ENCODE results near the gene LIPI.
A peak's percentile ranks its signal among the peaks of the same experiment; 100 is the strongest.
"Not testable (repeated sequence)": the region's sequence is repeated elsewhere in the genome, so short reads cannot be mapped to it uniquely, and the experiment has no call there.

The LIPI gene

GRCh38 chr21:14116080-14116481 is 94.7 kb downstream of the LIPI start:
- DNase-seq, result no peak

- DNase-seq, result no peak
Measured at GRCh38 chr21:14115646-14116045, 95.1 kb downstream of the LIPI start.

DNA sequence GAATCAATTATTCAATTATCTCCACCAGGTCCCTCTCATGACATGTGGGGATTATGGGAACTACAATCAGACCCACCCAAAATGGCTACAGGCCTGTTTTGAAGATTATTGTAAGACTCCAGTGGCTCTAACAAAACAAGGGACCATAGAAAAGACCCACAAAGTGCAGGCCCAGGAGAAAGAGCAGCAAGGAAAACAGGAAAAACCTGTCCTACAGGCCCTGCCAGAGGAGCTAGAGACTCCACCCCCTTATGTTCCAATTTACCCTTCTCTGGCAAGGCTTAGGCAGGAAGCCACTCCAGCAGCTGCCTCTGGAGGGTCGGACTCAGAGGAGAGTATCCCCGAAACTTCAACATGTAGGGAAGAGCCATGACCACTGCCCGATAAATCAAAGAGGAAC is 96.5 kb downstream of the LIPI start:
- peak; percentile 93 for DNase-seq

GRCh38 chr21:14104564-14104963 is 106.2 kb downstream of the LIPI start:
- not testable (repeated sequence) for DNase-seq

DNA sequence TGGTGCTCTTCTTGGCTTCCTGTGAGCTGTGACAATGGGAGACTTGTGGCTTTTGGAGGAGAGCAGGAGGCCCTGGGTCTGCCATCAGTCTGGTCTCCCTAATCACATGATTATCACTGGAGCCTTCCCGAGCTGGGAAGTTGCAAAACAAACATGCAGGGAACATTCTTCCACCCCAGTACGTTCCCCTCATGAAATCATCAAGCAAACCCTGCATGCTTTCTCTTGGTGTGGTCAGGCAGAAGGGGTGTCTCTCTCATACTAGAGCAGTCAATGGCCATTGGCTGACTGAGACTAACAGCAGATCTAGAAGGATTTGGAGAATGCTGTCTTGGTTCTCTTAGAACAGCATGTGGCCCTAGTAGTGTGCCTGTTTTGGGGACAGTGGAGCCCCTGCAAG is 111.2 kb downstream of the LIPI start:
- DNase-seq, result no peak

- DNase-seq, result no peak
Measured at GRCh38 chr21:14097881-14098499, 112.8 kb downstream of the LIPI start.

GRCh38 chr21:14096577-14096976 is 114.2 kb downstream of the LIPI start:
- DNase-seq, result no peak

- no peak for DNase-seq
Measured at GRCh38 chr21:14096172-14096571, 114.6 kb downstream of the LIPI start.

DNA sequence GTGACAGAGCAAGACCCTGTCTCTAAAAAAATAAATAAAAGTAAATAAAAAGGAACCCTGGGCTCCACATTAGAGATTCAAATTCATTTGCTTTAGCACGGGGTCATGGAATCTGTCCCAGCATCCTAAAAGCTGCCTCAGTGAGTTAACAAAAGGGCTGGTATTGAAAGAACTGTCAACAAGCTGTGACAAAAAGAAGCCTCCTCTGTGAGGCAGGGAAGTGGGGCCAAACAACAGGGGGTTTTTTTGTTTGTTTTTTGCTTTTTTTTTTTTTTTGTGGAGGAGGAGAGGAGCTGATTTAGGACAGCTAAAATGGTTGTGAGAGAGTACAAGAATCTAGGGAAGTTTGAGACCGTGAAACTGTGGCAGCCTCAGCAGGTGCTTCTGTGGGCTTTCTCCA is 115.7 kb downstream of the LIPI start:
- DNase-seq, result no peak

- DNase-seq, result no peak
Measured at GRCh38 chr21:14092834-14093560, 117.8 kb downstream of the LIPI start.

DNA sequence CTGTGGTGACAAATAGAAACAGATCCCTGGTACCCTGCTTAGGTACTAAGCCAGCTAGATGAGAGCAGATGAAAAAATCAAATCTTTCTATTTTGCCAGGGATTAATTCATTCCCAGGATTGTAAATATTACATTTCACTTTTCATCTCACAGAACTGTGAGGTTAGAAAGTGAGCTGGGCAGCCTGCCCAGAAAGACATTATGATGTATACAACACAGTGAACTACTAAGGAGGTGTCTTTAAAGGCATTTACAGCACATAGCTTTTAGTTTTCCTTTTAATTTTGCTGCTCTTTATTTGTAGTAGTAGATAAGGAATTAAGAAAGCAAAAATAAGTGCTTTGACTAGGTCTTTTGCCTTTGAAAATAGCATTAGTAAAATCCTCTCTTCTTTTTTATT is 120.6 kb downstream of the LIPI start:
- not testable (repeated sequence) for DNase-seq

DNA sequence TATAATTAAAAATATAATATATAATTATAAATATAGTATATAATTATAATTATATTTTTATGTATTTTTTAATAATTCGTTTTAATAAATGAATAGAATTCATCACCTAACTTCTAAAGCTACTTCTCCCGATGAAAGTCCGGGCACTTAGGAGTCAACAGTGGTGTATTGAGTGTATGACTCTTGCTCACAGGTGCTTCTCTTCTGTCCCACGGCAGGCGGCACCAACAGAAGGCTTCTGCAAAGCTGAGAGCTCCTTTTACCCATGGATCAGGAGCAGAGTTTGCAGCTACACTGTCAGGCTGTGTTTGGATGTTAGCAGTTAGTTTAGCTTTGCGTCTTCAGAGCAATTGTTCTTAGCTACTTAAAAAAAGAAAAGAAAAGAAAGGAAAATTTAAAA is 122.4 kb downstream of the LIPI start:
- no peak for DNase-seq

DNA sequence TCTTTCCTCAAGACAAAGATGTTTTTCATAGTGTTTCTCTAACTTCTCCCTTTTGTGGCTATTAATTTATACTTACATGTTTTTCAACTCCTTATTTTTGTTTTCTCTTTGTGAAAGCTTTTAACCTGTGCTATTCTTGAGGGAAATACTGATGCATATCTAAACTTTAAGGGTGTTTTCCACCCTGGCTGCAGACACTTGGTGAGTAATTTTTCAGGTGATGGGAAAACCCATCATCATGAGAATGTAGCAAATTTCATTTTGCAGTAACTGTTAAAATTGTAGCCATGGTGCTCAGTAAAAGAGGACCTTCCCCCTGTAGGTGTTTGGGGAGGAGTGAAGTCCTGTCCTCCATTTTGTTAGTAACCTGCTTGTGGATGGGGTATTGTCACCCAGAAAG is 124.2 kb downstream of the LIPI start:
- DNase-seq, result no peak

DNA sequence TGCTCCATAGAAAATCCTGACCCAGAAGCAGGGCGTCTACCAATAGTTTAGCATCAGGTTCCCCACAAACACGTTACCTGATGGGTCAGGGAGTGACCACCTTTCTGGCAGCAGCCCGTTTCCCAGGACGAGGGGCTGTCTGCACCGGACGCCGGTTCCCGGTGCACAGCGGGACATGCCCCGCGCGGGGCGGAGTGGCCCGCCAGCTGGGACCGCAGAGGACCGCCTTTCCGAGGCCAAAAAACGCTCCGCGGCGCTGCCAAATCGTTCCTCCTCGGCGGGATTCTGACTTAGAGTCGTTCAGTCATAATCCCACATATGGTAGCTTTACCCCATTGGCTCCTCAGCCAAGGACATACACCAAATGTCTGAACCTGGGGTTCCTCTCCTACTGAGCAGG is 126.1 kb downstream of the LIPI start:
- no peak for DNase-seq

DNA sequence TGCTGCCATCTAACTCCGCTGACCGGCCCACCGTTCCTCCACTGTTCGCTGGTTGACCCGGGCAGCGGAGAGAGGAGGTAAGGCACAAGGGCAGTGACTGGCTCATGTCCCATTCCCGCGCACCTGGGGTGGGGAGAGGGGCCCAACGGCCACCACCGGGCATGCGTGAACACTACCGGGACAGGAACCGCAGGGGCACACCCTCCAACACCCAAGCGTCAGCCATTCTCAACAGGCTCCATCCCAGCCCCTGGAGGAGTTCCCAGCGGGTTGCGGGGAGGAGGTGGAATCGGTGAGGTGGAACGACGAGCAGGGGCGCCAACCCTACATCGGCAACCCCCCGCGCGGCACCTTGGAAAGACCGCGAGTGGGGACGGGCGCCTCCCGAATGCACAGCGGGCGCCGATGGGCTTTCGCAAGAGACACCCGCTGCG is 126.7 kb downstream of the LIPI start:
- no peak for DNase-seq

- no peak for DNase-seq
Measured at GRCh38 chr21:14080764-14081096, 130.0 kb downstream of the LIPI start.

DNA sequence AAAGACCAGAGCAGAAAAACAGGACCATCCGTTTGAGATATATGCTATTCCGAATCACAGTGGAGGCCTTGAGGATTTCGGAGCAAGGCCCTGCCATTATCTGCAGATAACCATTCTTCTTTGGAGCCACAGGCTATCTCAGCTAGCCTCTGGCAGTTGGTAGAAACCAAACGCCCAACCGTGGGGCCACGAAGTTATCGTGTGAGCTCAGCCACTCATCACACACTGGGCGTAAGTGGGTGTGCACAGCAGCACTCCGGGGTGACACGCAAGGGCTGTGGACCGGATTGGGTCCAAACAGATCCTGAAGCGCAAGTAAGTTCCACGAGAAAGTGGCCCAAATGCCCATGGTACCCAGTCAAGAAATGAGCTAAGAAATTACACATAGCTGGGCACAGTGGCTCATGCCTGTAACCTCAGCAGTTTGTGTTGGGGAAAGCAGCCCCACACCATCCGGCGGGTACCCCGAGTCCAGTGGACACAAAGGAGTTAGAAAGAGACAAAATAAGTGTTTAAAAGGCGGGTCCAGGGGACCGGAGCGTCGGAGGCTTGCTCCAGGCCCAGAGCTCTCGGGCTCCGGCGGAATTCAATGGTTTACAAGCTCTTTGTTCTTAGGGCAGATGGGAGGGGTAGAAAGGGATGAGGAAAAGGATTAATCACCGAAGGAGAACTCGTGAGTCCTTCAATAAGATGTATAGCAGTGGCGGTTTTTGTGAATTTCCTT is 130.6 kb downstream of the LIPI start:
- DNase-seq, result no peak

GRCh38 chr21:14078746-14079375 is 131.9 kb downstream of the LIPI start:
- DNase-seq, result no peak

GRCh38 chr21:14076143-14076806 is 134.5 kb downstream of the LIPI start:
- no peak for DNase-seq

- no peak for DNase-seq
Measured at GRCh38 chr21:14075346-14076142, 135.2 kb downstream of the LIPI start.

GRCh38 chr21:14074177-14074576 is 136.6 kb downstream of the LIPI start:
- DNase-seq, result no peak

GRCh38 chr21:14073615-14074014 is 137.1 kb downstream of the LIPI start:
- DNase-seq, result no peak

All from DMS53 (cell line).